RKO (cell line): Measurements from ENCODE around the gene TGIF1.
A peak's percentile ranks its signal among the peaks of the same experiment; 100 is the strongest.
"Not testable (repeated sequence)": the region's sequence is repeated elsewhere in the genome, so short reads cannot be mapped to it uniquely, and the experiment has no call there.

Experiments
- DNase-seq: peaks from one replicate; pipeline ENCODE4 v3.0.0-alpha.2; 2016; ENCODE audit warnings: low spot score

Gene TGIF1

GRCh38 chr18:3455907-3456685 is 6.1 kb downstream of the TGIF1 start:
- no peak for DNase-seq

- no peak for DNase-seq
Measured at GRCh38 chr18:3456686-3457069, 6.7 kb downstream of the TGIF1 start.

- DNase-seq: no peak
Measured at GRCh38 chr18:3457261-3457724, 7.3 kb downstream of the TGIF1 start.

- DNase-seq: no peak
Measured at GRCh38 chr18:3458378-3458777, 8.4 kb downstream of the TGIF1 start.

- peak; percentile 68 for DNase-seq
Measured at GRCh38 chr18:3458952-3459853, 9.2 kb downstream of the TGIF1 start.

- DNase-seq: no peak
Measured at GRCh38 chr18:3460823-3461398, 10.9 kb downstream of the TGIF1 start.

GRCh38 chr18:3461704-3462103 is 11.7 kb downstream of the TGIF1 start:
- no peak for DNase-seq

- no peak for DNase-seq
Measured at GRCh38 chr18:3463051-3463450, 13.1 kb downstream of the TGIF1 start.

GRCh38 chr18:3466045-3466444 is 16.1 kb downstream of the TGIF1 start:
- DNase-seq: peak; percentile 67

- no peak for DNase-seq
Measured at GRCh38 chr18:3466872-3467271, 16.9 kb downstream of the TGIF1 start.

GRCh38 chr18:3468066-3468705 is 18.2 kb downstream of the TGIF1 start:
- no peak for DNase-seq

GRCh38 chr18:3468833-3469232 is 18.9 kb downstream of the TGIF1 start:
- no peak for DNase-seq

GRCh38 chr18:3471141-3471648 is 21.2 kb downstream of the TGIF1 start:
- DNase-seq: no peak

- not testable (repeated sequence) for DNase-seq
Measured at GRCh38 chr18:3472121-3472520, 22.1 kb downstream of the TGIF1 start.

GRCh38 chr18:3472681-3473544 is 22.9 kb downstream of the TGIF1 start:
- DNase-seq: no peak

GRCh38 chr18:3478262-3478978 is 28.4 kb downstream of the TGIF1 start:
- no peak for DNase-seq

GRCh38 chr18:3479978-3480509 is 30.1 kb downstream of the TGIF1 start:
- no peak for DNase-seq

- DNase-seq: no peak
Measured at GRCh38 chr18:3480827-3481573, 31.0 kb downstream of the TGIF1 start.

- peak; percentile 45 for DNase-seq
Measured at GRCh38 chr18:3481696-3482210, 31.8 kb downstream of the TGIF1 start.
